HEK293 (cell line): ENCODE measurements around the gene NEAT1.

ENCODE experiments used
- CTCF ChIA-PET: fragments of 350-600 bp; formaldehyde crosslinking; extraction: SDS; loops from one replicate; lab custom pipeline; 2021; ENCODE audit warnings: antibody characterized with exemption; lab: Yijun Ruan, JAX
- POLR2A ChIA-PET: fragments of 300-600 bp; formaldehyde crosslinking; extraction: SDS; loops from one replicate; lab custom pipeline; 2020; ENCODE audit warnings: antibody characterized with exemption, inconsistent platforms; lab: Yijun Ruan, JAX
- H3K27ac ChIP-seq: fragments of 200-500 bp; sonication (Bioruptor generic); 2 replicates; pipeline ENCODE4 v1.5.1; 2014; ENCODE audit warnings: low read depth, low read length, control low read depth, inconsistent platforms; ENCODE audit errors: extremely low read depth
- H3K36me3 ChIP-seq, 2 experiments: fragments of 200-500 bp in 1 of 2; sonication (Bioruptor generic) in 1 of 2; 1 replicate in 1 of 2; 2 replicates in 1 of 2; pipeline ENCODE4 v1.5.1; 2014 to 2017; ENCODE audit warnings: inconsistent platforms in 2 of 2, low read length in 2 of 2; ENCODE audit not compliant: control insufficient read depth in 2 of 2, insufficient read depth in 1 of 2
- H3K4me1 ChIP-seq: fragments of 200-500 bp; sonication (Bioruptor generic); 2 replicates; pipeline ENCODE4 v1.5.1; 2014; ENCODE audit warnings: mild to moderate bottlenecking, low read length, inconsistent platforms; ENCODE audit not compliant: control insufficient read depth, insufficient read depth
- H3K4me3 ChIP-seq: 2 replicates; pipeline ENCODE4 v1.5.1; 2011; ENCODE audit warnings: low read depth, mild to moderate bottlenecking, control low read depth, low read length, moderate library complexity
- H3K9me3 ChIP-seq: fragments of 200-500 bp; sonication (Bioruptor generic); 2 replicates; pipeline ENCODE4 v1.5.1; 2014; ENCODE audit warnings: low read depth, low read length, inconsistent platforms; ENCODE audit not compliant: control insufficient read depth, insufficient read depth
- FEZF1 ChIP-seq: fragments of 450-650 bp; formaldehyde crosslinking; IDR thresholded peaks from 2 replicates; pipeline ENCODE4 v1.5.1; 2016; ENCODE audit warnings: missing biosample characterization, missing genetic modification characterization
- HOXC10 ChIP-seq: sonication (generic); formaldehyde crosslinking; IDR thresholded peaks from 2 replicates; pipeline ENCODE4 v1.8.1; 2023; ENCODE audit warnings: mild to moderate bottlenecking, missing genetic modification reagents
- KLF9 ChIP-seq: fragments of 450-650 bp; formaldehyde crosslinking; IDR thresholded peaks from 2 replicates; pipeline ENCODE4 v1.5.1; 2016; ENCODE audit warnings: missing biosample characterization, missing genetic modification characterization, low read depth
- PRDM6 ChIP-seq: fragments of 450-650 bp; formaldehyde crosslinking; IDR thresholded peaks from 2 replicates; pipeline ENCODE4 v1.5.1; 2017; ENCODE audit warnings: missing biosample characterization, missing genetic modification characterization
- SCRT2 ChIP-seq: fragments of 450-650 bp; formaldehyde crosslinking; IDR thresholded peaks from 2 replicates; pipeline ENCODE4 v1.5.1; 2016; ENCODE audit warnings: missing biosample characterization, missing genetic modification characterization
- SP3 ChIP-seq: fragments of 450-650 bp; formaldehyde crosslinking; IDR thresholded peaks from 2 replicates; pipeline ENCODE4 v1.5.1; 2016; ENCODE audit warnings: missing biosample characterization, missing genetic modification characterization
- TSHZ1 ChIP-seq: fragments of 450-650 bp; formaldehyde crosslinking; IDR thresholded peaks from 2 replicates; pipeline ENCODE4 v1.5.1; 2016; ENCODE audit warnings: missing biosample characterization, missing genetic modification characterization, borderline replicate concordance
- ZBTB8A ChIP-seq: fragments of 450-650 bp; formaldehyde crosslinking; IDR thresholded peaks from 2 replicates; pipeline ENCODE4 v1.5.1; 2016; ENCODE audit warnings: missing biosample characterization, missing genetic modification characterization
- ZIC2 ChIP-seq: fragments of 450-650 bp; formaldehyde crosslinking; IDR thresholded peaks from 2 replicates; pipeline ENCODE4 v1.5.1; 2016; ENCODE audit warnings: missing biosample characterization, missing genetic modification characterization
- ZNF10 ChIP-seq: fragments of 450-650 bp; formaldehyde crosslinking; IDR thresholded peaks from 2 replicates; pipeline ENCODE4 v1.5.1; 2017; ENCODE audit warnings: missing biosample characterization, missing genetic modification characterization
- ZNF132 ChIP-seq: fragments of 450-650 bp; formaldehyde crosslinking; IDR thresholded peaks from 2 replicates; pipeline ENCODE4 v1.5.1; 2017; ENCODE audit warnings: missing biosample characterization, missing genetic modification characterization, borderline replicate concordance
- ZNF18 ChIP-seq: fragments of 450-650 bp; formaldehyde crosslinking; IDR thresholded peaks from 2 replicates; pipeline ENCODE4 v1.5.1; 2016; ENCODE audit warnings: missing biosample characterization, missing genetic modification characterization
- ZNF202 ChIP-seq: fragments of 450-650 bp; formaldehyde crosslinking; IDR thresholded peaks from 2 replicates; pipeline ENCODE4 v1.5.1; 2016; ENCODE audit warnings: missing biosample characterization, missing genetic modification characterization, borderline replicate concordance
- ZNF335 ChIP-seq: fragments of 450-650 bp; formaldehyde crosslinking; conservative IDR thresholded peaks from 2 replicates; pipeline ENCODE4 v1.5.1; 2016; ENCODE audit warnings: missing biosample characterization, missing genetic modification characterization
- ZNF362 ChIP-seq: fragments of 450-650 bp; formaldehyde crosslinking; IDR thresholded peaks from 2 replicates; pipeline ENCODE4 v1.5.1; 2016; ENCODE audit warnings: missing biosample characterization, missing genetic modification characterization
- ZNF501 ChIP-seq: fragments of 450-650 bp; formaldehyde crosslinking; IDR thresholded peaks from 2 replicates; pipeline ENCODE4 v1.5.1; 2016; ENCODE audit warnings: missing biosample characterization, missing genetic modification characterization
- ZNF514 ChIP-seq: fragments of 450-650 bp; formaldehyde crosslinking; IDR thresholded peaks from 2 replicates; pipeline ENCODE4 v1.5.1; 2016; ENCODE audit warnings: missing biosample characterization, missing genetic modification characterization
- ZNF555 ChIP-seq: fragments of 450-650 bp; formaldehyde crosslinking; conservative IDR thresholded peaks from 2 replicates; pipeline ENCODE4 v1.5.1; 2017; ENCODE audit warnings: missing biosample characterization, mild to moderate bottlenecking, missing genetic modification characterization, inconsistent platforms
- ZNF560 ChIP-seq: fragments of 450-650 bp; formaldehyde crosslinking; IDR thresholded peaks from 2 replicates; pipeline ENCODE4 v1.5.1; 2017; ENCODE audit warnings: missing biosample characterization, missing genetic modification characterization, borderline replicate concordance
- ZNF626 ChIP-seq: fragments of 450-650 bp; sonication (Bioruptor Pico); formaldehyde crosslinking; IDR thresholded peaks from 2 replicates; pipeline ENCODE4 v1.5.1; 2018; ENCODE audit warnings: missing biosample characterization, missing genetic modification characterization, inconsistent platforms
- ZSCAN16 ChIP-seq: fragments of 450-650 bp; formaldehyde crosslinking; IDR thresholded peaks from 2 replicates; pipeline ENCODE4 v1.5.1; 2016; ENCODE audit warnings: missing biosample characterization, missing genetic modification characterization

Gene NEAT1

GRCh38 chr11:65431451-65432099, 9.0 kb downstream of the NEAT1 start:
- H3K9me3 ChIP-seq: no peaks in the 10 kb centered on the region
- CTCF ChIA-PET: interaction anchor here (1.0 to 1.4 kb wide), 2 partner anchors 37 to 156 kb away, joined by 5 to 7 read pairs; no protein-coding TSS in a partner anchor
- H3K36me3 ChIP-seq: peaks cover 0 to 51% of the 10 kb centered on the region in 2 experiments; a peak in 1 of 3 replicates
- POLR2A ChIA-PET: no interaction called here
- H3K4me3 ChIP-seq: no peak overlapping the region
- no peaks in the 10 kb centered on the region for H3K4me1 ChIP-seq
- TF ChIP-seq ZBTB8A (tag by site-specific recombination) (no peak), ZNF10 (peak; percentile 91), ZNF18 (tag by site-specific recombination) (no peak), SCRT2 (tag by site-specific recombination) (no peak), HOXC10 (CRISPR knock-in tag) (no peak), ZNF626 (no peak)
- H3K27ac ChIP-seq: no peak overlapping the region

GRCh38 chr11:65432100-65432650, 9.6 kb downstream of the NEAT1 start:
- POLR2A ChIA-PET: interaction anchor here (0.7 to 1.2 kb wide), 5 partner anchors 9 to 50 kb away, joined by 3 to 11 read pairs (median 3); partner anchors contain the start of gene NEAT1
- CTCF ChIA-PET: interaction anchor here (0.6 to 1.4 kb wide), 9 partner anchors 8 to 157 kb away, joined by 3 to 7 read pairs (median 4); no protein-coding TSS in a partner anchor
- Histone ChIP-seq H3K9me3 (no peaks in the 10 kb centered on the region), H3K27ac (no peak overlapping the region), H3K36me3 (peaks cover 0 to 46% of the 10 kb centered on the region in 2 experiments; a peak in 1 of 3 replicates), H3K4me1 (no peaks in the 10 kb centered on the region), H3K4me3 (no peak overlapping the region)
- no peak for TF ChIP-seq ZNF555 (tag by site-specific recombination)
- TF ChIP-seq ZNF362: no peak
- TF ChIP-seq ZSCAN16 (tag by site-specific recombination): no peak
- no peak for TF ChIP-seq ZIC2 (tag by site-specific recombination)
- no peak for TF ChIP-seq ZNF202 (tag by site-specific recombination)
- TF ChIP-seq TSHZ1: no peak
- no peak for TF ChIP-seq KLF9 (tag by site-specific recombination)
- no peak for TF ChIP-seq HOXC10 (CRISPR knock-in tag)
- no peak for TF ChIP-seq ZNF335 (tag by site-specific recombination)
- no peak for TF ChIP-seq ZNF560 (tag by site-specific recombination)
- no peak for TF ChIP-seq ZNF514 (tag by site-specific recombination)
- no peak for TF ChIP-seq ZNF501 (tag by site-specific recombination)
- TF ChIP-seq FEZF1 (tag by site-specific recombination): no peak
- TF ChIP-seq SP3 (tag by site-specific recombination): no peak
- no peak for TF ChIP-seq ZNF132 (tag by site-specific recombination)
- TF ChIP-seq PRDM6 (tag by site-specific recombination): no peak
